ENCODE measurements around the gene FGD5.

The FGD5 gene

GRCh38 chr3:14959359-14959943 is 140.7 kb downstream of the FGD5 start:
- TF ChIP-seq POLR2AphosphoS5 (IDR thresholded peaks at IDR 0.05; ENCODE audit: low read depth, low read length): no peak
- no peak for TF ChIP-seq TAF1 (IDR thresholded peaks at IDR 0.05; ENCODE audit: borderline replicate concordance, insufficient read depth, low read length)
- no peak for TF ChIP-seq FOXP2 (optimal IDR thresholded peaks at IDR 0.05; ENCODE audit: borderline replicate concordance, extremely low read depth, extremely low read length, insufficient read depth)
- no peak for TF ChIP-seq REST (IDR thresholded peaks at IDR 0.05; ENCODE audit: insufficient read depth in 1 of 2, low read depth in 2 of 2, low read length in 2 of 2)
- no peak for TF ChIP-seq SIN3A (IDR thresholded peaks at IDR 0.05; ENCODE audit: borderline replicate concordance, insufficient read depth, low read length)

GRCh38 chr3:14962762-14963161 is 144.0 kb downstream of the FGD5 start:
- TF ChIP-seq POLR2AphosphoS5 (IDR thresholded peaks at IDR 0.05; ENCODE audit: low read depth, low read length) (no peak), TAF1 (IDR thresholded peaks at IDR 0.05; ENCODE audit: borderline replicate concordance, insufficient read depth, low read length) (no peak), FOXP2 (optimal IDR thresholded peaks at IDR 0.05; ENCODE audit: borderline replicate concordance, extremely low read depth, extremely low read length, insufficient read depth) (no peak), SIN3A (IDR thresholded peaks at IDR 0.05; ENCODE audit: borderline replicate concordance, insufficient read depth, low read length) (no peak), REST (IDR thresholded peaks at IDR 0.05; ENCODE audit: insufficient read depth in 1 of 2, low read depth in 2 of 2, low read length in 2 of 2) (no peak)

GRCh38 chr3:14967285-14967684 is 148.5 kb downstream of the FGD5 start:
- no peak for TF ChIP-seq REST (IDR thresholded peaks at IDR 0.05; ENCODE audit: insufficient read depth in 1 of 2, low read depth in 2 of 2, low read length in 2 of 2)
- no peak for TF ChIP-seq TAF1 (IDR thresholded peaks at IDR 0.05; ENCODE audit: borderline replicate concordance, insufficient read depth, low read length)
- no peak for TF ChIP-seq FOXP2 (optimal IDR thresholded peaks at IDR 0.05; ENCODE audit: borderline replicate concordance, extremely low read depth, extremely low read length, insufficient read depth)
- TF ChIP-seq POLR2AphosphoS5 (IDR thresholded peaks at IDR 0.05; ENCODE audit: low read depth, low read length): no peak
- no peak for TF ChIP-seq SIN3A (IDR thresholded peaks at IDR 0.05; ENCODE audit: borderline replicate concordance, insufficient read depth, low read length)

- TF ChIP-seq FOXP2 (optimal IDR thresholded peaks at IDR 0.05; ENCODE audit: borderline replicate concordance, extremely low read depth, extremely low read length, insufficient read depth) (no peak), REST (IDR thresholded peaks at IDR 0.05; ENCODE audit: insufficient read depth in 1 of 2, low read depth in 2 of 2, low read length in 2 of 2) (no peak), TAF1 (IDR thresholded peaks at IDR 0.05; ENCODE audit: borderline replicate concordance, insufficient read depth, low read length) (no peak)
These were observed 150.9 kb downstream of the FGD5 start for GRCh38 chr3:14969671-14970070.

GRCh38 chr3:14976317-14976716 is 157.6 kb downstream of the FGD5 start:
- no peak for TF ChIP-seq TAF1 (IDR thresholded peaks at IDR 0.05; ENCODE audit: borderline replicate concordance, insufficient read depth, low read length)
- no peak for TF ChIP-seq SIN3A (IDR thresholded peaks at IDR 0.05; ENCODE audit: borderline replicate concordance, insufficient read depth, low read length)
- no peak for TF ChIP-seq FOXP2 (optimal IDR thresholded peaks at IDR 0.05; ENCODE audit: borderline replicate concordance, extremely low read depth, extremely low read length, insufficient read depth)
- no peak for TF ChIP-seq REST (IDR thresholded peaks at IDR 0.05; ENCODE audit: insufficient read depth in 1 of 2, low read depth in 2 of 2, low read length in 2 of 2)
- no peak for TF ChIP-seq POLR2AphosphoS5 (IDR thresholded peaks at IDR 0.05; ENCODE audit: low read depth, low read length)

All from PFSK-1 (cell line).